GM10248 (cell line): Measurements from ENCODE around the gene CACNA1B.

ENCODE experiments used
- CTCF ChIA-PET: fragments of 300-600 bp; sonication (Branson Sonifier 250); formaldehyde crosslinking; extraction: SDS; loops from one replicate; lab custom pipeline; 2021; ENCODE audit warnings: antibody characterized with exemption; lab: Yijun Ruan, JAX
- POLR2A ChIA-PET: fragments of 350-650 bp; sonication (Branson Sonifier 250); formaldehyde crosslinking; extraction: SDS; loops from one replicate; lab custom pipeline; 2020; ENCODE audit warnings: antibody characterized with exemption; lab: Yijun Ruan, JAX
- DNase-seq: peaks from one replicate; pipeline ENCODE4 v3.0.0; 2012; ENCODE audit errors: extremely low spot score
- TF ChIP-seq, protein P1 (sequence below): IDR thresholded peaks from 2 replicates; pipeline ENCODE4 v1.5.1; 2012; ENCODE audit warnings: mild to moderate bottlenecking, low read depth; ENCODE audit errors: extremely low read depth, missing control alignments, control extremely low read depth

The CACNA1B gene

DNA sequence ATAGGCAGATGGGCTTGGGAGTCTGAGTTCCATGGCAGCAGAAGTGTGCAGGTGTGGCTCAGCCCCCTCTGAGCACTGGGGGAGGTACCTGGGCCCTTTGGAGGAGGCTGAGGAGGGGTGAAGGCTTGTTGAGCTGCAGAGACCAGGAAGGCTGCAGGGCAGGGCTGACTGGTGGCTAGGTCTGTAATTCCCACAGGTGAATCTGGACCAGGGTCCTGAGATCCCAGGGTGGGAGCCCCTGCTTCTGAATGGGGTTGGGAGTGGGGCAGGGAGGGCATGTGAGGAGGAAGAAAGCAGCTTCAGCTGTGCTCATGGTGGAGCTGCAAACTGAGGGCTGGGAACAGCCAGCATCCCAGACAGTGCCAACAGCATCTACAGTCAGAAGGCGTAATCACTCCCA is 111.1 kb downstream of the CACNA1B start:
- ChIA-PET CTCF (interaction anchor here (1.0 kb wide), 1 partner anchor 13 kb away, joined by 3 read pairs; no protein-coding TSS in a partner anchor), POLR2A (no interaction called here)
- DNase-seq = no peak
- TF ChIP-seq, protein P1, sequence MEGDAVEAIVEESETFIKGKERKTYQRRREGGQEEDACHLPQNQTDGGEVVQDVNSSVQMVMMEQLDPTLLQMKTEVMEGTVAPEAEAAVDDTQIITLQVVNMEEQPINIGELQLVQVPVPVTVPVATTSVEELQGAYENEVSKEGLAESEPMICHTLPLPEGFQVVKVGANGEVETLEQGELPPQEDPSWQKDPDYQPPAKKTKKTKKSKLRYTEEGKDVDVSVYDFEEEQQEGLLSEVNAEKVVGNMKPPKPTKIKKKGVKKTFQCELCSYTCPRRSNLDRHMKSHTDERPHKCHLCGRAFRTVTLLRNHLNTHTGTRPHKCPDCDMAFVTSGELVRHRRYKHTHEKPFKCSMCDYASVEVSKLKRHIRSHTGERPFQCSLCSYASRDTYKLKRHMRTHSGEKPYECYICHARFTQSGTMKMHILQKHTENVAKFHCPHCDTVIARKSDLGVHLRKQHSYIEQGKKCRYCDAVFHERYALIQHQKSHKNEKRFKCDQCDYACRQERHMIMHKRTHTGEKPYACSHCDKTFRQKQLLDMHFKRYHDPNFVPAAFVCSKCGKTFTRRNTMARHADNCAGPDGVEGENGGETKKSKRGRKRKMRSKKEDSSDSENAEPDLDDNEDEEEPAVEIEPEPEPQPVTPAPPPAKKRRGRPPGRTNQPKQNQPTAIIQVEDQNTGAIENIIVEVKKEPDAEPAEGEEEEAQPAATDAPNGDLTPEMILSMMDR = no peak

DNA sequence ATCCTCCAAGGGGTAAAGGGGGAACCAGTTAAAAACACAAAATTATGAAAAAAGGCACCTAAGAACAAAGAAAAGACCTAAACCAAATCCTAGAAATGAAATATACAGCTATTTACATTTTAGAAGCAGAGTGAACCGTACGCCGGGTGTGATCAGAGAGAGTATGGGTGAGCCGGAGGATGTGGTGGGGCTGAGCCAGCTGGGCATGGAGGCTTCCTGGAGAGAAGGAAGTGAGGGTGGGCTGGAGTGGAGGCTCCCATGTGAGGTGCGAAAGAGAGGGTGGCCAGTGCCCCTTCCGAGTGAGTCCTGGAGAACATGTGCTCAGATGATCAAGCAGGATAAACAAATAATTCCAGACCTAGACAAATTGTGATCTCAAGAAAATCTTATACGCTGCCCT is 111.6 kb downstream of the CACNA1B start:
- DNase-seq = no peak
- CTCF ChIA-PET = interaction anchor here (1.0 kb wide), 1 partner anchor 13 kb away, joined by 3 read pairs; no protein-coding TSS in a partner anchor
- TF ChIP-seq, protein P1 = no peak
- POLR2A ChIA-PET = no interaction called here

DNA sequence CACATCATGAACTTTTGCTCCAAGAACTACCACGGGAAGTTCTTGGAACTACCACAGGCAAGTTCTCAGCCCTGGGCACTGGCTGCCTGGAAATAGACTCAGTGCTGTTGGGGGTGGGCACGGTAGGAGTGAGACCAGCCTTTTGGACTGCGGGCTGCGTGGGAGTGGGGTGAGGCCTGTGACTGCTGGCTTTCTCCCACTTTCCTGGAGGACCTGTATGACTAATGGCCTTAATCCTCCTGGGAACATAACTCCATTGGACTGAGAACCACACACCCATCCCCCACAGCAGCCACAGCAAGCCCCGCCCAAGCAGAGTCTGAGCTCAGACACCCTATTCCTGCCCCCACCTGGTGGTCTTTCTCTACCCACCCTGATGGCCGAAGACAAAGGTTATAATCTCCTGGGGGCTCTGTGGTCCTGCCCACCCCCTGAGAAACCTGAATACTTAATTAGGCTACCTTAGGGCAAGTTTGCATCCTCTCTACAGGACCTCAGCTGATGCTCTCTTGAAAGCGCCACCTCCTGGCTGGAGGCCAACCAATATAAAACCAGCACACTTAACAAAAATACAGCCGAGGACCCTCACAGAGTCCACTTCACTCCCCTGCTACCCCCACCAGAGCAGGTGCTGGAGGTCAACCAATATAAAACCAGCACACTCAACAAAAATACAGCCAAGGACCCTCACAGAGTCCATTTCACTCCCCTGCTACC is 112.6 kb downstream of the CACNA1B start:
- ChIA-PET POLR2A (no interaction called here), CTCF (no interaction called here)
- no peak for DNase-seq
- TF ChIP-seq, protein P1 = no peak

DNA sequence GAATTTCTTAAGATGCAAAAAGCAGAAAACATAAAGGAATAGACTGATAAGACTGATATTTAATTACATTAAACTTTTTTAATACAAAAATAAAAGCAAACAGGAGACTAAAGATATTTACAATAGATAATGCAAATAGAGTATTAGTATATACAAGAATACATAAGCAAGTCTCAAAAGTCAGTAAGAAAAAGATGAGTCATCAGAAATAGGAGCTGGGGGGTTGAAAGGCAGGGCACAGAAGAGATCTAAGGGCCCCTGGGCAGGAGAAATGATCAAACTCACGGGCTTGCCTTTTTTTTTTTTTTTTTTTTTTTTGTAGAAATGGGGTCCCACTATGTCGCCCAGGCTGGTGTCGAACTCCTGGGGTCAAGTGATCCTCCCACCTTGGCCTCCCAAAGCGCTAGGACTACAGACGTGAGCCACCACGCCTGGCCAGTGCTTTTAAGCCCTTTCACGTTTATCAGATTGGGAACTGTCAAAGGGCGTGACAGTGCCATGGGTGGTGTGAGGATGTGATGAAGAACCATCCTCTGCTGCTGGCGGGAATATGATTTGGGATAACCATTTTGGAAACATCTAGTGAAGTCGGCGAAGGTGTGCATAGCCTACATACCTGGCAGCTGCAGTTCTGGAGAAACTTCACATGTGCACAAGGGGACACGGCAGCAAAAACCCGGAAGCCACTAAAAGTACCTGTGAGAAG is 126.1 kb downstream of the CACNA1B start:
- CTCF ChIA-PET = no interaction called here
- POLR2A ChIA-PET = no interaction called here
- TF ChIP-seq, protein P1 = no peak
- DNase-seq = no peak

DNA sequence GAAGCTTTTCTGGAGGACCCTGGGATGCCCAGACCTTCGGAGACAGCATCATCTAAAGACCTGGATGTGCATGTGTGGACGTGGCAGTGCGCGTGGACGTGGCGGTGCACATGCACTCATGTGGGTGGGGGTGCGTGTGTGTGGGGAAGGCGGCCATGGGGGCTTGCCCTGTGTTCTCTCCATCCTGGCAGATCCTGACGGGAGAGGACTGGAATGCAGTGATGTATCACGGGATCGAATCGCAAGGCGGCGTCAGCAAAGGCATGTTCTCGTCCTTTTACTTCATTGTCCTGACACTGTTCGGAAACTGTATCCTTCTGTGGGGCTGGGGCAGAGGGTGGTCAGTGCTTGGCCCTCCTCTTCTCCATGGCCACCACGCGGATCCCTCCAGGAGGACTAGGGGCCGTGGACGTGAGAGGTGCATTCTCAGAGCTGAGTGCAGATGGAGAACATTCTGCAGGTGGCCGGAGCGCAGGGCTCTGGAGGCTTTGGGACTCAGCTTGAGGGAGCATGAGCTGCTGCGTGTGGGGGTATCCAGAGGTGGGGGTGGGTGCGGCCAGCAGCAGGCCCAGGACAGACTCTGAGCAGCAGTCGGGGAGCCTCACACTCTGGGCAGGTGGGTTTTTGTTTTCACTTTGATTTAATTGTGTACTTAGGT is 129.1 kb downstream of the CACNA1B start:
- ChIA-PET CTCF (no interaction called here), POLR2A (no interaction called here)
- TF ChIP-seq, protein P1 = no peak
- DNase-seq = no peak

DNA sequence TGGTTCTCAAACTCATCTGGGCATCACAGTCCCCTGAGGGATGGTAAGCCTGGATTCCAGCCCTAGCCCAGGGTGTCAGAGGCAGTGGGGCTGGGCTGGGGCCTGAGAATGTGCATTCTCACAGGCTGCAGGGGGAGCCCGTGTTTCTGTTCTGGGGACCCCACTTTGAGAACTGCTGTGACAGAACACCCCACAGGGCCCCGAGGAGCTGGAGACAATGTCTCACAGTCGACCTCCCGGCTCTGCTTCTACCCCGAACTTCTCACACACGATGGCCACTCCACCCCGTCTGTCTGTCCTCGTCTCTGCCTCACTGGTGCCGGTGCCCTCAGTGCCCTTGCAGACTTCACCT is 130.0 kb downstream of the CACNA1B start:
- ChIA-PET CTCF (no interaction called here), POLR2A (no interaction called here)
- TF ChIP-seq, protein P1 = no peak
- DNase-seq = no peak
